KMS-11 (cell line): ENCODE data around the gene DENND1A.

Experiments
- H2AFZ ChIP-seq: fragments of 200-600 bp; sonication (generic); 2 replicates; pipeline ENCODE4 v1.6.1; 2016; ENCODE audit warnings: antibody characterized with exemption, mixed run types, low read depth
- H3K27ac ChIP-seq: fragments of 200-600 bp; sonication (generic); 2 replicates; pipeline ENCODE4 v1.6.1; 2016; ENCODE audit warnings: mild to moderate bottlenecking, mixed run types
- H3K27me3 ChIP-seq: fragments of 200-600 bp; sonication (generic); 2 replicates; pipeline ENCODE4 v1.6.1; 2017; ENCODE audit warnings: mild to moderate bottlenecking, low read depth, mixed run types, moderate library complexity; ENCODE audit not compliant: insufficient read depth
- H3K36me3 ChIP-seq: fragments of 200-600 bp; sonication (generic); 2 replicates; pipeline ENCODE4 v1.6.1; 2017; ENCODE audit warnings: mild to moderate bottlenecking, mixed run types; ENCODE audit not compliant: insufficient read depth
- H3K4me1 ChIP-seq: fragments of 200-600 bp; sonication (generic); 2 replicates; pipeline ENCODE4 v1.6.1; 2016; ENCODE audit warnings: mild to moderate bottlenecking, low read depth, mixed run types; ENCODE audit not compliant: poor library complexity, severe bottlenecking
- H3K4me2 ChIP-seq: fragments of 200-600 bp; sonication (generic); 2 replicates; pipeline ENCODE4 v1.7.0; 2016; ENCODE audit warnings: mild to moderate bottlenecking, mixed run types
- H3K4me3 ChIP-seq: fragments of 200-600 bp; sonication (generic); IDR thresholded peaks from 2 replicates; pipeline ENCODE4 v1.6.1; 2017; ENCODE audit warnings: low read depth, low read length, mixed read lengths; ENCODE audit not compliant: insufficient read depth
- H3K79me2 ChIP-seq: fragments of 200-600 bp; sonication (generic); 2 replicates; pipeline ENCODE4 v1.6.1; 2016; ENCODE audit warnings: low read depth, mixed run types; ENCODE audit not compliant: insufficient read depth
- H3K9ac ChIP-seq: fragments of 200-600 bp; sonication (generic); 2 replicates; pipeline ENCODE4 v1.6.1; 2016; ENCODE audit warnings: mild to moderate bottlenecking, mixed run types
- H4K20me1 ChIP-seq: fragments of 200-600 bp; sonication (generic); 2 replicates; pipeline ENCODE4 v1.6.1; 2016; ENCODE audit warnings: mild to moderate bottlenecking, mixed run types; ENCODE audit not compliant: insufficient read depth
- CTCF ChIP-seq: fragments of 200-600 bp; sonication (generic); conservative IDR thresholded peaks from 2 replicates; pipeline ENCODE4 v1.6.1; 2017; ENCODE audit warnings: low read depth, mild to moderate bottlenecking, antibody characterized with exemption, low read length, moderate library complexity, mixed read lengths

Gene DENND1A

GRCh38 chr9:123629531-123629930, 300.4 kb downstream of the DENND1A start:
- Histone ChIP-seq H3K4me1 (no peaks in the 10 kb centered on the region), H3K4me3 (no peak overlapping the region), H2AFZ (no peak overlapping the region), H3K36me3 (no peaks in the 10 kb centered on the region), H3K27me3 (no peaks in the 10 kb centered on the region), H3K9ac (no peak overlapping the region), H4K20me1 (no peaks in the 10 kb centered on the region), H3K79me2 (no peaks in the 10 kb centered on the region), H3K4me2 (no peak overlapping the region), H3K27ac (no peak overlapping the region)
- TF ChIP-seq CTCF = no peak

GRCh38 chr9:123622711-123623241, 307.1 kb downstream of the DENND1A start:
- H3K27me3 ChIP-seq = no peaks in the 10 kb centered on the region
- no peak overlapping the region for H3K27ac ChIP-seq
- no peak overlapping the region for H3K4me3 ChIP-seq
- no peak overlapping the region for H3K4me2 ChIP-seq
- no peaks in the 10 kb centered on the region for H4K20me1 ChIP-seq
- no peak for TF ChIP-seq CTCF
- H2AFZ ChIP-seq = no peak overlapping the region
- H3K36me3 ChIP-seq = no peaks in the 10 kb centered on the region
- H3K4me1 ChIP-seq = no peaks in the 10 kb centered on the region
- H3K9ac ChIP-seq = no peak overlapping the region
- H3K79me2 ChIP-seq = no peaks in the 10 kb centered on the region

- no peaks in the 10 kb centered on the region for H3K79me2 ChIP-seq
- no peaks in the 10 kb centered on the region for H3K36me3 ChIP-seq
- no peak overlapping the region for H3K27ac ChIP-seq
- no peak overlapping the region for H2AFZ ChIP-seq
- H3K4me1 ChIP-seq = no peaks in the 10 kb centered on the region
- TF ChIP-seq CTCF = no peak
- no peaks in the 10 kb centered on the region for H4K20me1 ChIP-seq
- no peaks in the 10 kb centered on the region for H3K27me3 ChIP-seq
- H3K9ac ChIP-seq = no peak overlapping the region
- H3K4me3 ChIP-seq = no peak overlapping the region
- no peak overlapping the region for H3K4me2 ChIP-seq
These were observed 309.7 kb downstream of the DENND1A start for GRCh38 chr9:123620239-123620638.

- Histone ChIP-seq H3K27ac (no peak overlapping the region), H3K4me3 (no peak overlapping the region), H3K4me2 (no peak overlapping the region), H3K36me3 (no peaks in the 10 kb centered on the region), H3K9ac (no peak overlapping the region), H4K20me1 (no peaks in the 10 kb centered on the region), H3K79me2 (no peaks in the 10 kb centered on the region), H3K4me1 (no peaks in the 10 kb centered on the region), H3K27me3 (no peaks in the 10 kb centered on the region), H2AFZ (no peak overlapping the region)
- TF ChIP-seq CTCF = no peak
These were observed 311.8 kb downstream of the DENND1A start for GRCh38 chr9:123617952-123618678.
